ENCODE data around the gene YARS2. TPM values are rescaled to one million over a fixed set of nuclear protein-coding genes. Genes with fewer than 3 reads are reported as not detected.

YARS2 gene
- 10 to 100 TPM; 16.9 to 35.7 (median 19.8) TPM for total RNA-seq

DNA sequence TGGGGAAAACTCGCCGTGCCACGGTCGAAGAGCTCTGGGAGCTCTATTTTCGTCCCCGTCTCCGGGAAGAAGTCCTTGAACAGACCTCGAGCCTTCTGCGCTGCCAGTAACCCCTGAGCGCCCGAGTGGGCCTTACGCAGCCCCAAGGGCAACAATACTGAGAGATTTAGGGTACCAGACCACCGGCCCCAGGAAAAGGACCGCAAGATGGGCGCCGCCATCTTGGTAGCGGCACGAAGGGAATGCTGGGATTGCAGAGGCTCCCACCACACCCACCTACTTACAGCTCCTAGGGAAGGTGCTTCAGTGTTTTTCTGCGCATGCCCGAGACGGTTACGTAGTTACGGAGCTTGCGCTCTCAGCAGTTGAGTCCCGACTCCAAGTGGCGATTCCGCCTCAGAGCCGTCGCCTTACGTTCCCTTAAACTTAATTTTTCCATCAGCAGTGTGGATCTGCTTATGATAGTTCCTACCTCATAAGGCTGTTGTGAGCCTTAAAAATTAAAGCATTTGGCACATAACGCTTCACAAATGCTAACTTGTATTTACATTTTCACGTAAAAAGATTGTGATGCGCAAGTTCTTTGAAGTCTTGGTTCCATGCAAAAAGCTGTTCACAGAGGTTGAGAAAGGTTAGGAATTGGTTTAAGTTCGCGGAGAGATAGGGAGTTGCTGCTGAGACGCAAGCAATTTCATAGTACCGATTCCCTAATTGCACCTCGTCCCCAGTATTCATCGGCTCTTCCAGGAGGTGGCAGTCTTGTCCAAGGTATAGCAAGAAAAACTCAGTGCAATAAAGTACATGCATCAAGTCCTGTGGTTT is at the start of gene YARS2:
TSS of gene YARS2 (minus strand) at position 244 of the 822 bp plus-strand sequence. CDS start at position 221, 23 bp downstream.
- H3K4me3 ChIP-seq (ENCODE audit: low read depth, poor library complexity, severe bottlenecking): peak within 1 kb of the TSS; percentile 93
- intact Hi-C loops (cut with DNase I; ENCODE audit: low total_unique reads): loop anchor here (5.0 kb wide), 1 partner anchor 1266 kb away; the partner anchor contains the start of gene ALG10
- peak; percentile 95 to 98 for DNase-seq (ENCODE audit: low spot score in 2 of 2)
- TF ChIP-seq, protein P1, sequence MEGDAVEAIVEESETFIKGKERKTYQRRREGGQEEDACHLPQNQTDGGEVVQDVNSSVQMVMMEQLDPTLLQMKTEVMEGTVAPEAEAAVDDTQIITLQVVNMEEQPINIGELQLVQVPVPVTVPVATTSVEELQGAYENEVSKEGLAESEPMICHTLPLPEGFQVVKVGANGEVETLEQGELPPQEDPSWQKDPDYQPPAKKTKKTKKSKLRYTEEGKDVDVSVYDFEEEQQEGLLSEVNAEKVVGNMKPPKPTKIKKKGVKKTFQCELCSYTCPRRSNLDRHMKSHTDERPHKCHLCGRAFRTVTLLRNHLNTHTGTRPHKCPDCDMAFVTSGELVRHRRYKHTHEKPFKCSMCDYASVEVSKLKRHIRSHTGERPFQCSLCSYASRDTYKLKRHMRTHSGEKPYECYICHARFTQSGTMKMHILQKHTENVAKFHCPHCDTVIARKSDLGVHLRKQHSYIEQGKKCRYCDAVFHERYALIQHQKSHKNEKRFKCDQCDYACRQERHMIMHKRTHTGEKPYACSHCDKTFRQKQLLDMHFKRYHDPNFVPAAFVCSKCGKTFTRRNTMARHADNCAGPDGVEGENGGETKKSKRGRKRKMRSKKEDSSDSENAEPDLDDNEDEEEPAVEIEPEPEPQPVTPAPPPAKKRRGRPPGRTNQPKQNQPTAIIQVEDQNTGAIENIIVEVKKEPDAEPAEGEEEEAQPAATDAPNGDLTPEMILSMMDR (IDR thresholded peaks at IDR 0.05): peak in 1 of 3 donors; percentile 44
- TF ChIP-seq POLR2A (IDR thresholded peaks at IDR 0.05): peak in 1 of 2 donors; percentile 9
- 0 to 2% methylated on average over 38 to 39 of the region's 39 CpGs for WGBS, 2 donors

DNA sequence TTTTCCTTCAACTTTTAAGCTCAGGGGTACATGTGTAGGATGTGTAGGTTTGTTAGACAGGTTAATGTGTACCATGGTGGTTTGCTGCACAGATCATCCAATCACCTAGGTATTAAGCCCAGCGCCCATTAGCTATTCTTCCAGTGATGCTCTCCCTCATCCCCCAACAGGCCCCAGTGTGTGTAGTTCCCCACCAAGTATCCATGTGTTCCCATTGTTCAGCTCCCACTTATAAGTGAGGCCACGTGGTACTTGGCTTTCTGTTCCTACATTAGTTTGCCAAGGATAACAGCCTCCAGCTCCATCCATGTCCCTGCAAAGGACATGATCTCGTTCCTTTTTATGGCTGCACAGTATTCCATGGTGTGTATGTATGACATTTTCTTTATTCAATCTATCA is 48.6 kb upstream of the YARS2 start:
- no peak for TF ChIP-seq POLR2A (IDR thresholded peaks at IDR 0.05)
- TF ChIP-seq, protein P1 (IDR thresholded peaks at IDR 0.05): no peak

DNA sequence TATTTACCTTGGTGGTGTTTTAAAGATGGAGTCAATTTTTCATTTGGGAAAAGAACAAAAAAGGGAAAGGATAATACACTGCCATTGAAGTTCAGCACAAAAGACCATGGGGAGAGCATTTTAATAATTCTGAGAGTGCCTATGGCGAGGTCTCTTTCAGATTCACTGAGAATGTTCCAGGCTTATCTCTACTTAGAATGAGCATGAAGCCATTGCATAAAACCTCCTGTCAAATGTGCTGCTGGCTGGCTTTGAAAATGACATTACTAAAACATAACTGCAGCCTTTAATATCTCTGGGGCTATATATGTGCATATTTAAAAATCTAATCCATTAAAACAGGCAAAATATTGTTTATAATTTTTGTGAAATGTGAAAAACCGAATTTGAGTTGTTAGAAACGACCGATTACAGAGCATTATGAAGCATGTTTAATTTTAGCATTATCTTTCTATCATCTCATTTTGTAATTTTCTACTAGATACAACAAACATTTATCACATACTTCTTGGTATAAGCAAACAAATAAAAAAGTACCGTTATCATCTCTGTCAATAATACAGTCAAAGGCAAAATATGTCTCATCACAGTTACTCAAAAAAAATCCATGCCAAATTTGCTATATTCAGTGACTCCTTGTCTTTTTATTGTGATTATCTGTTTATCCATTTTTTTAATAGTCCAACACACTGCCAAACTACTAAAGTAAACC is 45.7 kb upstream of the YARS2 start:
- TF ChIP-seq, protein P1 (IDR thresholded peaks at IDR 0.05): no peak
- no peak for TF ChIP-seq POLR2A (IDR thresholded peaks at IDR 0.05)
- H3K4me3 ChIP-seq (ENCODE audit: low read depth, poor library complexity, severe bottlenecking): no peak overlapping the region
- 84 to 87% methylated on average over 5 of the region's 5 CpGs for WGBS, 2 donors
- DNase-seq (ENCODE audit: low spot score in 2 of 2): no peak
- intact Hi-C loops (cut with DNase I; ENCODE audit: low total_unique reads): no loop called here

More for the DNA sequence above, 48.6 kb upstream of the YARS2 start:
- no peak for DNase-seq (ENCODE audit: low spot score in 2 of 2)
- intact Hi-C loops (cut with DNase I; ENCODE audit: low total_unique reads): no loop called here
- no peak overlapping the region for H3K4me3 ChIP-seq (ENCODE audit: low read depth, poor library complexity, severe bottlenecking)
- 73% methylated on average over 3 of the region's 3 CpGs for WGBS, 2 donors

DNA sequence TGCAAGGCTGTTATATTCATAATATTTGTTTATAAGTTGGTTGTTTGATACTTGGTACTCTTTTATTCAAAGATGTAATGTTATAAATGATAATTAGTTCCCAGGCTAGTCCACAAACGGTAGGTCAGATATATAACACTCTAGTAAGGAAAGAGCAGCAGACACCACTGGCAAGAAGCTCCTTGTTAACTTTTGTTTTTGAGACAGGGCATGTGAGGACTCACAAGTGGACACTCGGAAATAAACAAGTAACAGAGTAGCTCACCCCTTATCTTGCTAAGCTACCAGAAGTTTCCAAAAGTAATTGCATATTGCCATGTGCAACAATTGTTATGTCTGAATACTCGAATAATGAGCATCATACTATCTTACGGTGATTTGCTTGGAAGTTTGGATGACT is 38.6 kb upstream of the YARS2 start:
- no peak for DNase-seq (ENCODE audit: low spot score in 2 of 2)
- WGBS, 2 donors: 74 to 86% methylated on average over 4 of the region's 4 CpGs
- TF ChIP-seq POLR2A (IDR thresholded peaks at IDR 0.05): no peak
- TF ChIP-seq, protein P1 (IDR thresholded peaks at IDR 0.05): no peak
- intact Hi-C loops (cut with DNase I; ENCODE audit: low total_unique reads): no loop called here
- no peak overlapping the region for H3K4me3 ChIP-seq (ENCODE audit: low read depth, poor library complexity, severe bottlenecking)

DNA sequence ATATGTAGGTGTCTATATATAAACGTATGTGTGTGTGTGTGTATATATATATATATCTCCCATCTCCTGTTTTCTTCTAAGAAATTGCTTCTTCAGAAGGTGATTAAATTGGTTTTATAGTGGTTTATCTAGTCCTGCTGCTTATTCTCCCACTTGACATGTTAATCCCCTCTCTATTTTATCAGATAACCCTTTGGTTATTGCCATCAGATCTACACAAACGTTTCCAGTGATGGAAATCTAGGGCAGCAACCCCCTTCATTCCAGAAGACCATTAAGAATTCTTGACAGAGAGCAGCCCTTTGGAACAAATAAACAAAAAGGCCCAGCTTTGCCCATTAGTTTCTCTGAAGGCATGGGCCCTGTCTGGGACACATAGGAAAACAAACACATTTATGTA is 34.2 kb upstream of the YARS2 start:
- no peak overlapping the region for H3K4me3 ChIP-seq (ENCODE audit: low read depth, poor library complexity, severe bottlenecking)
- 46 to 49% methylated on average over 2 of the region's 2 CpGs for WGBS, 2 donors
- no peak for DNase-seq (ENCODE audit: low spot score in 2 of 2)
- TF ChIP-seq, protein P1 (IDR thresholded peaks at IDR 0.05): no peak
- intact Hi-C loops (cut with DNase I; ENCODE audit: low total_unique reads): no loop called here

Measured in lower leg skin (tissue), 4 donors.